PFSK-1 (cell line): Measurements from ENCODE around the gene DENND2D.

Source experiments
- FOXP2 ChIP-seq: optimal IDR thresholded peaks from 2 replicates; pipeline ENCODE3; 2011; ENCODE audit warnings: borderline replicate concordance, control low read depth, inconsistent platforms; ENCODE audit not compliant: insufficient read depth; ENCODE audit errors: extremely low read length, extremely low read depth
- POLR2AphosphoS5 ChIP-seq: IDR thresholded peaks from 2 replicates; pipeline ENCODE4 v1.6.1; 2012; ENCODE audit warnings: low read depth, mild to moderate bottlenecking, control low read depth, low read length, moderate library complexity
- SIN3A ChIP-seq: IDR thresholded peaks from 2 replicates; pipeline ENCODE4 v1.6.1; 2012; ENCODE audit warnings: mild to moderate bottlenecking, low read length, moderate library complexity, borderline replicate concordance; ENCODE audit not compliant: insufficient read depth
- TAF1 ChIP-seq: IDR thresholded peaks from 2 replicates; pipeline ENCODE4 v1.6.1; 2012; ENCODE audit warnings: low read length, control low read depth, borderline replicate concordance; ENCODE audit not compliant: insufficient read depth
- TF ChIP-seq, protein P1 (sequence below), 2 experiments: IDR thresholded peaks; 2 replicates each; pipeline versions ENCODE4 v1.6.1 to v1.8.0; 2011 to 2012; ENCODE audit warnings: low read depth in 2 of 2, low read length in 2 of 2, control low read depth in 1 of 2, inconsistent platforms in 1 of 2, mild to moderate bottlenecking in 1 of 2, moderate library complexity in 1 of 2; ENCODE audit not compliant: insufficient read depth in 1 of 2

Gene DENND2D

GRCh38 chr1:111139956-111140679 lies 60.3 kb downstream of the DENND2D start, which contains the start of the genes CEPT1 and DRAM2:
Gene CEPT1 (plus strand): TSS chr1:111140223. CDS start chr1:111147715, 7,492 bp downstream.
Gene DRAM2 (minus strand): TSS chr1:111140093. CDS start chr1:111131554, 8,539 bp downstream.
- peak; percentile 81; the same call in 1 of the 2 replicates for TF ChIP-seq TAF1
- peak; percentile 15; the same call in 1 of the 2 replicates for TF ChIP-seq SIN3A
- TF ChIP-seq POLR2AphosphoS5: peak; percentile 94
- TF ChIP-seq, protein P1, sequence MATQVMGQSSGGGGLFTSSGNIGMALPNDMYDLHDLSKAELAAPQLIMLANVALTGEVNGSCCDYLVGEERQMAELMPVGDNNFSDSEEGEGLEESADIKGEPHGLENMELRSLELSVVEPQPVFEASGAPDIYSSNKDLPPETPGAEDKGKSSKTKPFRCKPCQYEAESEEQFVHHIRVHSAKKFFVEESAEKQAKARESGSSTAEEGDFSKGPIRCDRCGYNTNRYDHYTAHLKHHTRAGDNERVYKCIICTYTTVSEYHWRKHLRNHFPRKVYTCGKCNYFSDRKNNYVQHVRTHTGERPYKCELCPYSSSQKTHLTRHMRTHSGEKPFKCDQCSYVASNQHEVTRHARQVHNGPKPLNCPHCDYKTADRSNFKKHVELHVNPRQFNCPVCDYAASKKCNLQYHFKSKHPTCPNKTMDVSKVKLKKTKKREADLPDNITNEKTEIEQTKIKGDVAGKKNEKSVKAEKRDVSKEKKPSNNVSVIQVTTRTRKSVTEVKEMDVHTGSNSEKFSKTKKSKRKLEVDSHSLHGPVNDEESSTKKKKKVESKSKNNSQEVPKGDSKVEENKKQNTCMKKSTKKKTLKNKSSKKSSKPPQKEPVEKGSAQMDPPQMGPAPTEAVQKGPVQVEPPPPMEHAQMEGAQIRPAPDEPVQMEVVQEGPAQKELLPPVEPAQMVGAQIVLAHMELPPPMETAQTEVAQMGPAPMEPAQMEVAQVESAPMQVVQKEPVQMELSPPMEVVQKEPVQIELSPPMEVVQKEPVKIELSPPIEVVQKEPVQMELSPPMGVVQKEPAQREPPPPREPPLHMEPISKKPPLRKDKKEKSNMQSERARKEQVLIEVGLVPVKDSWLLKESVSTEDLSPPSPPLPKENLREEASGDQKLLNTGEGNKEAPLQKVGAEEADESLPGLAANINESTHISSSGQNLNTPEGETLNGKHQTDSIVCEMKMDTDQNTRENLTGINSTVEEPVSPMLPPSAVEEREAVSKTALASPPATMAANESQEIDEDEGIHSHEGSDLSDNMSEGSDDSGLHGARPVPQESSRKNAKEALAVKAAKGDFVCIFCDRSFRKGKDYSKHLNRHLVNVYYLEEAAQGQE (IDR thresholded peaks at IDR 0.05; ENCODE audit: insufficient read depth in 1 of 2, low read depth in 2 of 2, low read length in 2 of 2): no peak
- TF ChIP-seq FOXP2: no peak

DNA sequence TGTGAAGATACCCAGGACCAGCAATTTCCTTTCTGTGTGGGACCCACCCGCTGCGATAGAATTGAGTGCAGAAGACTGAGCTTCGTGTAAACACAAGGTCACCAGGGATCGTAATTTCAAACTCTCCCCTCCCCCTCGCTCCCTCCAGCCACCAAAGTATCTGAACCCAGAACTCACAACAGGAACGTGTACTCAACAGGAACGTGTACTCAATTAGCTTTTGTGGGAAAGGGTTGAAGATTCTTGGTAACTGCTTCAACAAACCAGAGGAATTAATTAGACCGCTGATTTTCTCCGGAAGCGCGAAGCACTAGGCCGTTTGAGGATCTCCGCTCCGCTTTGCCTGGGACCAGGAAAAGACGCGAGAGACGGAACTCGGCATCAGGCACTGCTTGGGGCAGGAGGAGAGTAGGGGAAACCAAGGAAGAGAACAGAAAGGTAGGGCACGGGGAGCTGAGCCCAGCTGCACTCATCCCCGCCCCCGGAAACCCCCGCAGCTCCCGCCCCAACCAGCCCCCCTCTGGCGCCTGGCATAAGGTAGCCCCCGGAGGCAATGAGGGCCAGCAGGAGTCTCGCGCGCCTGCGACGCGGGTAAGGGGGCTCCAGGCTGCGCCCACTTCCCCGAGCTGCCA lies 61.0 kb downstream of the DENND2D start:
- TF ChIP-seq, protein P1 (IDR thresholded peaks at IDR 0.05; ENCODE audit: insufficient read depth in 1 of 2, low read depth in 2 of 2, low read length in 2 of 2): no peak
- TF ChIP-seq TAF1 (no peak), FOXP2 (no peak), SIN3A (no peak; the same call in 1 of the 2 replicates), POLR2AphosphoS5 (no peak)
